HUES6 (cell line): ENCODE results near the gene NTRK1.

Experiments
- H3K27ac ChIP-seq: 2 replicates; pipeline ENCODE4 v1.7.0; 2013; ENCODE audit warnings: low read depth, mild to moderate bottlenecking, low read length, inconsistent platforms
- H3K27me3 ChIP-seq: 2 replicates; pipeline ENCODE4 v1.6.1; 2013; ENCODE audit warnings: low read length; ENCODE audit not compliant: control insufficient read depth, insufficient read depth
- H3K36me3 ChIP-seq: 2 replicates; pipeline ENCODE4 v1.6.1; 2013; ENCODE audit warnings: low read length; ENCODE audit not compliant: control insufficient read depth, insufficient read depth
- H3K4me1 ChIP-seq: 2 replicates; pipeline ENCODE4 v1.6.1; 2013; ENCODE audit warnings: low read length; ENCODE audit not compliant: control insufficient read depth, insufficient read depth
- H3K4me3 ChIP-seq: 2 replicates; pipeline ENCODE4 v1.5.1; 2013; ENCODE audit warnings: low read depth, low read length
- H3K9ac ChIP-seq: one replicate; pipeline ENCODE4 v1.6.1; 2013; ENCODE audit warnings: mild to moderate bottlenecking, low read length
- H3K9me3 ChIP-seq: 2 replicates; pipeline ENCODE4 v1.6.1; 2013; ENCODE audit warnings: low read depth, low read length; ENCODE audit not compliant: control insufficient read depth, insufficient read depth

Gene NTRK1

GRCh38 chr1:156899956-156900718 lies 39.5 kb downstream of the NTRK1 start:
- no peak overlapping the region for H3K9ac ChIP-seq
- H3K9me3 ChIP-seq = no peaks in the 10 kb centered on the region
- H3K4me1 ChIP-seq = peaks cover 33% of the 10 kb centered on the region
- H3K27ac ChIP-seq = no peak overlapping the region
- no peak overlapping the region for H3K4me3 ChIP-seq
- H3K27me3 ChIP-seq = peaks cover 12% of the 10 kb centered on the region
- no peaks in the 10 kb centered on the region for H3K36me3 ChIP-seq

DNA sequence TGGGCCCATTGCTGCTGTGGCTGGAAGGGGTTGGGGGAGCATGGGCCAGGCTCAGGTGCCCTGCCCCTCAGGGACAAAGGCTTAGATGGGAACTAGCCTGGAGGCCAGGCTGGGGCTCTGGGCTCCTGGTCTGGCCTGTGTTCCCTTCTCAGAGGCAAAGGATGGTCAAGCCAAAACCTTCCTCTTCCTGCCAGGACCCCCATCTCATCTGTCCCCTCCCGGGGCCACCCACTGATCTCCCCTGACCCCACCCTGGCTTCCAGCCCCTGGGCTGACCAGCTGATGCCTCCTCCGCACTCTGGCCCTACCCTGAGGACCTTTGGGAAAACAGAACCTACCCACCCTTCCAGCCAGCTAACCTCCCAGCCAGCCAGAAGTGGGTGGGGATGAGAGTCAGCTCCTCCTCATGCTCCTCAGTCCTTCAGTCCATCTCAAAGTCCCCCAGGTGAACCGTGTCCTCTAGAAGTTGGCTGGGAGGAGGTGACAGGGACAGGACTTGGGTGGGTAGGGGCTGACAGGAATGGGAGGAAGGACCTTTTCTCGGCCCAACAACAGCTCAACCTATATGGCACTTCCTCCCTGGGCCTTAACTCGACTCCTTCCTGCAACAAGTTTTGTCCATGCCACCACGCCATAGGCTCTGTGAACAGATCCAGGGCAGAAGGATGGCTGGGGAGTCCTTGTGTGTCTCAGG lies 40.4 kb downstream of the NTRK1 start:
- Histone ChIP-seq H3K36me3 (no peaks in the 10 kb centered on the region), H3K27ac (no peak overlapping the region), H3K4me3 (no peak overlapping the region), H3K9ac (no peak overlapping the region), H3K4me1 (peaks cover 27% of the 10 kb centered on the region), H3K9me3 (no peaks in the 10 kb centered on the region), H3K27me3 (peaks cover 10% of the 10 kb centered on the region; the same call in 1 of the 2 replicates)

DNA sequence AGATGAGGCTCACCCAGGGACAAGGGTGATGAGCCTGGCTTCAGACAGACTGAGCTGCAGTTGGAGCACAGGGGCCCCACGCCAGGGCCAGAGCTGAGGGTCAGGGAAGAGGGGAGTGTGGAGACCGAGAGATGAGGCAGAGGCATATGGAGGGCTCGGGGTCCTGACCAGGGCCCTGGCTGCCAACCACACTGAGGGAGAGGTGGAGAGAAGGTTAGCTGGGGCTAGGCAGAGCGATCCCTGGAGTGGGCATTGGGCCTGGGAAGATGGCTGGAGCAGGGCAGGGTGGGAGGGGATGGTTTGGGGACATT lies 40.9 kb downstream of the NTRK1 start:
- H3K9me3 ChIP-seq = no peaks in the 10 kb centered on the region
- H3K36me3 ChIP-seq = no peaks in the 10 kb centered on the region
- H3K9ac ChIP-seq = no peak overlapping the region
- H3K4me1 ChIP-seq = peaks cover 22% of the 10 kb centered on the region
- no peak overlapping the region for H3K4me3 ChIP-seq
- peaks cover 10% of the 10 kb centered on the region; the same call in 1 of the 2 replicates for H3K27me3 ChIP-seq
- no peak overlapping the region for H3K27ac ChIP-seq

DNA sequence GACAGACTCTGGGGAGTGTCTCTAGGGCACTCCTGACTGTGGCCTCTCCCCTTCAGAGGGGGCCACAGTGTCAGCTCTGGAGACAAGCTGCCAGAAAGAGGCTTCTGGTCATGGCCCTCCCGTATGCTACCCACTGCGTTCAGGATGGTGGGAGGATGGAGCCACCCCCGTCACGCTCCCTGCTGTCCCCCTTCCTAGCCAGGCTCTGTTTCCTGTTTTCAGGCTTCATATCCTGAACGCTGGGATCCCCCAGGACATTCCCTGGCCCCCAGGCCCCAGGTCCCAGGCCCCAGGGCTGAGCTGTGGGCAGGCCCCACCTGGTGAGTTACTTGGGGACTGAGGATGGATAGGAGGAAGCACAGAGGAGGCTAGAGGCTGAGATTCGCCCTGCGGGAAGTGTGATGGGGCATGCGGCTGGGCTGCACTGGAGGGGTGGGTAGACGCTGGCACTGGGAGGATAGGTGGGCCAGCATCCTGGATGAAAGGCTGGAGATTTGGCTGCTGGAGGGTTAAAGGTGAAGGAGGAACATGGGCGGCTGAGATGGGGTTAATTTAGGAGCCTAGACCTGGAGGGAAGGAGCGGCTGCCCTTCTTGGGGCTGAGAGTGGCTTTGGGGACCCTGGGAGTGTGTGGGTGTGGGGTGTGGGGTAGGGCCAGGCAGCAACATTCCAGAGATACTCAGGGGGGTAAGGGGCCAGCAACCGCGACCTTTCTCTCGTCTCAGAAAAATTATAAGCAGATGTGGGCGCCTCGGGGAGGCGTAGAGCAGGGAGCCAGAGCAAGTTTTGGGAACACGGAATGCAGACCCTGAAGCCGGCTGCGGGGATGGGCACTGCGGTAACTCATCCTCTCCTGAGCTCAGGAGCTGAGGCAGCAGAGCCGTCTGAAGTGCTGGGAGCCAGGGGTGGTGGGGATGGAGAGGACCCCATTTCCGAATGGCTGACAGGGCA lies 41.6 kb downstream of the NTRK1 start:
- H3K4me3 ChIP-seq = no peak overlapping the region
- H3K27ac ChIP-seq = no peak overlapping the region
- H3K36me3 ChIP-seq = no peaks in the 10 kb centered on the region
- peaks cover 16% of the 10 kb centered on the region for H3K4me1 ChIP-seq
- H3K27me3 ChIP-seq = peaks cover 10% of the 10 kb centered on the region; the same call in 1 of the 2 replicates
- no peak overlapping the region for H3K9ac ChIP-seq
- no peaks in the 10 kb centered on the region for H3K9me3 ChIP-seq

DNA sequence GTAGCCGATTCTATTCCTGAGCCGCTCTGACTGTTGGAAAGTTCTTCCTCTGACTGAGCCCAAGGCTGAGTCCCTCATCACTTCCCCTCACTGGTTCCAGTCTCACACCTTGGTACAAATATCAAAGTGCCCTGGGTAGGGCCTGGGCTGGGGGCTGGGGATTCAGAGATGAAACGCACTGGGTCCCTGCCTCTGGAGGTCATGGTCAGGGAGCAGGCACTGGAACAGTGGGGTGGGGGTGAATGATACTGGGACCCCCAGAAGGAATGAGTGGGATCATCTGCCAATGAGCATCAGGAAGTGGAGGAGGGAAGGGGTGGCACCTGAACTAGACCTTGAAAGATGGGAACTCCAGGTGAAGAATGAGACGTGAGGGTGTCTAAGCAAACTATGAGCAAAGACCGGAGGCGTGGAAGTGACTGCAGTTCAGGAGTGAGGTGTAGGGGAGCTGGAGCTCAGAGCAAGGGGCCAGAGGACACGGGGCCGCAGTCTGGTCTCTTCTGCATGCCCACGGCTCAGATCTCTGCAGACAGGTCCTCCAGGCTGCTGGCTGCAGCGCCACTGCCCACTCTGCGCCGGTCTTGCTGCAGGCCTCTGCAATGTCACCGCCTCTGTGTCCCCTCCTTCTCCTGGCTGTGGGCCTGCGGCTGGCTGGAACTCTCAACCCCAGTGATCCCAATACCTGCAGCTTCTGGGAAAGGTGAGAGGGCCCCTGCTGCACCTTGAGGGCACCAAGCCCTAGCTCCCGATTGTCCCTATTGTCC lies 42.8 kb downstream of the NTRK1 start:
- H3K4me1 ChIP-seq = peaks cover 3% of the 10 kb centered on the region; the same call in 1 of the 2 replicates

GRCh38 chr1:156904187-156904959 lies 43.7 kb downstream of the NTRK1 start:
- Histone ChIP-seq H3K27ac (no peak overlapping the region), H3K36me3 (no peaks in the 10 kb centered on the region), H3K4me1 (no peaks in the 10 kb centered on the region), H3K27me3 (peaks cover 2% of the 10 kb centered on the region; the same call in 1 of the 2 replicates), H3K9me3 (no peaks in the 10 kb centered on the region), H3K4me3 (no peak overlapping the region), H3K9ac (no peak overlapping the region)

More for the DNA sequence above, 42.8 kb downstream of the NTRK1 start:
- Histone ChIP-seq H3K9ac (no peak overlapping the region), H3K36me3 (no peaks in the 10 kb centered on the region), H3K9me3 (no peaks in the 10 kb centered on the region), H3K27ac (no peak overlapping the region), H3K4me3 (no peak overlapping the region), H3K27me3 (peaks cover 7% of the 10 kb centered on the region; the same call in 1 of the 2 replicates)

- H3K4me1 ChIP-seq = no peaks in the 10 kb centered on the region
Measured at GRCh38 chr1:156905176-156905575, 44.5 kb downstream of the NTRK1 start.

DNA sequence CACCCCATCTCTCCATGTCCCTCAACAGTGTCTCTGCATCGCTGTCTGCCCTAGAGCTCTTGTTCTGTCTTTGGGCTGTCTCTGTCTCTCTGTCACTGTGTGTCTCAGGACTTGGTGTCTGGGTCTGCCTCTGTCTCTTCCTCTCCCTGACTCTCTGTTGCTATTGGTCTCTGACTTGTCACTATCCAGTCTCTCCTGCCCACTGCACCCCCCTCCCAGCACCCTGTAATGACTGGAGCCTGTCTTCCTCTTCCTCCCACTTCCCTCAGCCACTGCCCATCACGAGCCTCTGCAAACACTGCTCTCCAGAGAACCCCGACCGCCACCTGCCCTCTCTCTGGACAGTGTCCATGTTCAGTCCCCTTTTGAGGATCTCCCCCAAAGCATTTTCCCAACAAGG lies 45.0 kb downstream of the NTRK1 start:
- H3K9me3 ChIP-seq = no peaks in the 10 kb centered on the region
- H3K36me3 ChIP-seq = no peaks in the 10 kb centered on the region
- H3K4me3 ChIP-seq = no peak overlapping the region
- no peak overlapping the region for H3K27ac ChIP-seq
- peaks cover 5% of the 10 kb centered on the region; the same call in 1 of the 2 replicates for H3K27me3 ChIP-seq
- H3K9ac ChIP-seq = no peak overlapping the region
- peaks cover 4% of the 10 kb centered on the region; the same call in 1 of the 2 replicates for H3K4me1 ChIP-seq

More at GRCh38 chr1:156905176-156905575, 44.5 kb downstream of the NTRK1 start:
- Histone ChIP-seq H3K27ac (no peak overlapping the region), H3K27me3 (peaks cover 2% of the 10 kb centered on the region; the same call in 1 of the 2 replicates), H3K9ac (no peak overlapping the region), H3K4me3 (no peak overlapping the region), H3K9me3 (no peaks in the 10 kb centered on the region), H3K36me3 (no peaks in the 10 kb centered on the region)

DNA sequence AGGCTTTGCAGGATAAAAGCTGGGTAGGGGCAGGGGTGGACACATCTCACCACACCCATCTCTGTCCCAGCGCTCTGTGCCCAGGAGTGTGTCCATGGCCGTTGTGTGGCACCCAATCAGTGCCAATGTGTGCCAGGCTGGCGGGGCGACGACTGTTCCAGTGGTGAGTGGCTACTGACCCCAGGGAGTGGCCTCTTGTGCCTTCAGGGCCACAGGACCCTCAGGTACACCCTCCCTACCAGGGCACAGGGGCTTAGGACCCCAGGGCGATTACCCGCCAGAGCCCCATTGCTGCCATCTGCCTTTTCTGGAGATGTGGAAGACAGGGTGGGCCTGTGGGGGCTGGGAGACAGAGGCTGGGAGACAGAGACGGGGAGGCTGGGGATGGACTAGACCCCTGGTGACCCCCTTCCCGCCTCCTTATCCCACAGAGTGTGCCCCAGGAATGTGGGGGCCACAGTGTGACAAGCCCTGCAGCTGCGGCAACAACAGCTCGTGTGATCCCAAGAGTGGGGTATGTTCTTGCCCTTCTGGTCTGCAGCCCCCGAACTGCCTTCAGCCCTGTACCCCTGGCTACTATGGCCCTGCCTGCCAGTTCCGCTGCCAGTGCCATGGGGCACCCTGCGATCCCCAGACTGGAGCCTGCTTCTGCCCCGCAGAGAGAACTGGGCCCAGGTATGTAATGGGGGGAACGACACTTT lies 45.7 kb downstream of the NTRK1 start:
- H3K4me1 ChIP-seq = peaks cover 4% of the 10 kb centered on the region; the same call in 1 of the 2 replicates
- no peak overlapping the region for H3K27ac ChIP-seq
- H3K36me3 ChIP-seq = no peaks in the 10 kb centered on the region
- no peak overlapping the region for H3K9ac ChIP-seq
- peaks cover 4% of the 10 kb centered on the region; the same call in 1 of the 2 replicates for H3K27me3 ChIP-seq
- no peaks in the 10 kb centered on the region for H3K9me3 ChIP-seq
- no peak overlapping the region for H3K4me3 ChIP-seq
